Measurements from ENCODE around the gene UTRN. TPM values are rescaled to one million over a fixed set of nuclear protein-coding genes. Genes with fewer than 3 reads are reported as not detected.

Gene UTRN
- total RNA-seq, 1 experiment from 2014 or later: 125 TPM

- TF ChIP-seq JAZF1 (CRISPR knock-in tag; IDR thresholded peaks at IDR 0.05) (no peak), GABPB1 (CRISPR knock-in tag; IDR thresholded peaks at IDR 0.05) (no peak), USF2 (CRISPR knock-in tag; IDR thresholded peaks at IDR 0.05) (no peak), ZNF532 (CRISPR knock-in tag; IDR thresholded peaks at IDR 0.05; ENCODE audit: borderline replicate concordance) (no peak), CREM (CRISPR knock-in tag; IDR thresholded peaks at IDR 0.05) (no peak), E2F1 (CRISPR knock-in tag; IDR thresholded peaks at IDR 0.05) (no peak), STAT6 (CRISPR knock-in tag; conservative IDR thresholded peaks at IDR 0.05; ENCODE audit: low read depth) (no peak), ESRRA (CRISPR knock-in tag; IDR thresholded peaks at IDR 0.05; ENCODE audit: borderline replicate concordance) (no peak), MAX (CRISPR knock-in tag; IDR thresholded peaks at IDR 0.05) (no peak), ZNF425 (CRISPR knock-in tag; conservative IDR thresholded peaks at IDR 0.05) (no peak), RORB (CRISPR knock-in tag; IDR thresholded peaks at IDR 0.05) (no peak), HMGA2 (CRISPR knock-in tag; IDR thresholded peaks at IDR 0.05) (no peak), OVOL2 (CRISPR knock-in tag; IDR thresholded peaks at IDR 0.05; ENCODE audit: borderline replicate concordance) (no peak), E2F5 (CRISPR knock-in tag; IDR thresholded peaks at IDR 0.05) (no peak), ZNF416 (CRISPR knock-in tag; IDR thresholded peaks at IDR 0.05) (no peak), MLX (CRISPR knock-in tag; IDR thresholded peaks at IDR 0.05) (no peak), ZNF512 (CRISPR knock-in tag; IDR thresholded peaks at IDR 0.05; ENCODE audit: borderline replicate concordance) (no peak)
- peaks cover 19% of the 10 kb centered on the region for H3K36me3 Mint-ChIP-seq
- H3K27ac Mint-ChIP-seq: no peak overlapping the region
- no peaks in the 10 kb centered on the region for H3K27me3 Mint-ChIP-seq (ENCODE audit: low read depth)
- no peaks in the 10 kb centered on the region for H3K9me3 Mint-ChIP-seq
- no peak for DNase-seq (ENCODE audit: low spot score)
- POLR2A ChIA-PET: interaction anchor here (1.3 to 2.1 kb wide), 2 partner anchors 20 to 29 kb away, joined by 3 to 5 read pairs; no protein-coding TSS in a partner anchor
- CTCF ChIA-PET: interaction anchor here (1.4 to 1.8 kb wide), 2 partner anchors 20 to 43 kb away, joined by 3 to 4 read pairs; no protein-coding TSS in a partner anchor
- H3K4me1 Mint-ChIP-seq: peaks cover 29% of the 10 kb centered on the region
- no peak overlapping the region for H3K4me3 Mint-ChIP-seq
- ATAC-seq: no peak
Measured at GRCh38 chr6:144305567-144305966, 20.4 kb downstream of the UTRN start.

Data from WTC11 (cell line).